GM12873 (cell line): ENCODE measurements around the gene GPC6.

Experiments used
- CTCF ChIP-seq: IDR thresholded peaks from 2 replicates; pipeline ENCODE4 v1.5.1; 2012; ENCODE audit warnings: low read depth, mild to moderate bottlenecking, moderate library complexity, low read length, control low read depth; ENCODE audit not compliant: insufficient read depth; ENCODE audit errors: missing control alignments

The GPC6 gene

GRCh38 chr13:93462151-93462550, 235.5 kb downstream of the GPC6 start:
- TF ChIP-seq CTCF, result no peak

GRCh38 chr13:93466502-93467036, 240.0 kb downstream of the GPC6 start:
- no peak for TF ChIP-seq CTCF

GRCh38 chr13:93467175-93467574, 240.6 kb downstream of the GPC6 start:
- no peak for TF ChIP-seq CTCF

GRCh38 chr13:93468433-93468832, 241.8 kb downstream of the GPC6 start:
- TF ChIP-seq CTCF, result no peak

GRCh38 chr13:93472296-93472695, 245.7 kb downstream of the GPC6 start:
- TF ChIP-seq CTCF, result no peak

- no peak for TF ChIP-seq CTCF
Observed at GRCh38 chr13:93472814-93473296, 246.2 kb downstream of the GPC6 start.

- TF ChIP-seq CTCF, result no peak
Observed at GRCh38 chr13:93473441-93474270, 247.0 kb downstream of the GPC6 start.
